ENCODE data around the gene HDAC2. TPM values are rescaled to one million over a fixed set of nuclear protein-coding genes. Genes with fewer than 3 reads are reported as not detected.
A peak's percentile ranks its signal among the peaks of the same experiment; 100 is the strongest.

Gene HDAC2
- total and polyA plus RNA-seq, 9 donors: 64.5 to 180 (median 148) TPM

DNA sequence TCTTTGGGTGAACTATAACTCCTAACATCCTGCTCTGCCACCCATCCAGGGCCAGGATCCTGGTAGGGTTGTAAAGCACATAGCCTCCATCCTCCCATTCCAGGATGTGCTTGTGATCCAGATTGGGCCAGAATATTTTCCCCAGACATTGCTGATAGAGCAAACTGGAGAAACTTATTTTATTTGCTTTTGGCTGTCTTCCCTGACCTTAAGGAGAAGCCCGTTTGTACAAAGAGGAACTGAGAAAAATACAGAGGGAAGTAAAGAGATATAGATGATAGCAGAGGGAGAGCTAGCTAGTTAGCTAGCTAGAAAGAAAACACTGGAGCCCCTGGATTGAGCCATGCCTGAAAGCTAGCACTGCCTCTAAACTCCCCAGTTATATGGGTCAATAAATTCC lies 9.0 kb upstream of the HDAC2 start:
- peak; percentile 73 for DNase-seq
- 0% methylated on average over 1 of the region's 1 CpG for WGBS (ENCODE audit: insufficient coverage)

DNA sequence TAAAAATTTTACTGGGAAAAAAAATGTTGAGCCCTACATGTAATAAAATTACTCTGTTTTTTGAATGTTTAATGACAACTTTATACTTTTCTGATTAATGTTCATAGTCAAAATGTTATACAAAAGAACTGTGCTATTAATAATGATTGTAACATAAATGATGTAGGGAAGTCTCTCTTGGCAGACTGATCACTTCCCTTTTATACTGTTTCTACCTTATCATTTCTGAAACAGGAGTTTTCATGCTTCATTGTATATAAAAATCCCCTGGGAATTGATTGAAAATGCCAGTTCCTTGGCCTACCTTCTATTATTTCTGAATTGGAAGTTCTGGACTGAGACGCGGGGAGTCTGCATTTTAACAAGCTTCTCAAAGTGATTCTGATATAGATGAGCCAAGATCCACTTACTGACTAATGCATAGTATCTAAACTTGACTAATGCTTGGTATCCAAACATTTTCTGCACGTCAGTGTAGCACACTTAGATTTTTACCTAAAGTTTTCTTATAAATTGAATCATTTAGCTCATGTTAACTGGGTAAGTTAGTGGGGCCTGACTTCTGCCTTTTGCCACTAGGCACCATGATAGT lies 7.2 kb upstream of the HDAC2 start:
- H3K27ac ChIP-seq (ENCODE audit: low read length): no peak overlapping the region

More for the DNA sequence above, 9.0 kb upstream of the HDAC2 start:
- Histone ChIP-seq H3K4me3 (ENCODE audit: low read length) (no peak overlapping the region), H3K4me1 (ENCODE audit: control insufficient read depth, insufficient read depth, low read length) (no peaks in the 10 kb centered on the region), H3K36me3 (ENCODE audit: control insufficient read depth, insufficient read depth, low read length) (no peaks in the 10 kb centered on the region), H3K27ac (ENCODE audit: low read length) (no peak overlapping the region), H3K9me3 (replicated peaks; ENCODE audit: control insufficient read depth, low read depth, low read length) (no peaks in the 10 kb centered on the region), H3K27me3 (ENCODE audit: control insufficient read depth, insufficient read depth, low read length) (no peaks in the 10 kb centered on the region)

GRCh38 chr6:113976806-113977205 lies 5.9 kb upstream of the HDAC2 start:
- no peak overlapping the region for H3K4me3 ChIP-seq (ENCODE audit: low read length)
- DNase-seq: no peak
- no peaks in the 10 kb centered on the region for H3K27me3 ChIP-seq (ENCODE audit: control insufficient read depth, insufficient read depth, low read length)
- WGBS (ENCODE audit: insufficient coverage): 83% methylated on average over 1 of the region's 2 CpGs
- peaks cover 2% of the 10 kb centered on the region for H3K4me1 ChIP-seq (ENCODE audit: control insufficient read depth, insufficient read depth, low read length)
- H3K27ac ChIP-seq (ENCODE audit: low read length): no peak overlapping the region
- H3K36me3 ChIP-seq (ENCODE audit: control insufficient read depth, insufficient read depth, low read length): no peaks in the 10 kb centered on the region
- H3K9me3 ChIP-seq (replicated peaks; ENCODE audit: control insufficient read depth, low read depth, low read length): no peaks in the 10 kb centered on the region

More for the DNA sequence above, 7.2 kb upstream of the HDAC2 start:
- H3K9me3 ChIP-seq (replicated peaks; ENCODE audit: control insufficient read depth, low read depth, low read length): no peaks in the 10 kb centered on the region
- DNase-seq: no peak
- H3K4me3 ChIP-seq (ENCODE audit: low read length): no peak overlapping the region
- H3K4me1 ChIP-seq (ENCODE audit: control insufficient read depth, insufficient read depth, low read length): no peaks in the 10 kb centered on the region
- no peaks in the 10 kb centered on the region for H3K27me3 ChIP-seq (ENCODE audit: control insufficient read depth, insufficient read depth, low read length)
- no CpG with 5 or more reads among the region's 3 CpGs for WGBS (ENCODE audit: insufficient coverage)
- H3K36me3 ChIP-seq (ENCODE audit: control insufficient read depth, insufficient read depth, low read length): no peaks in the 10 kb centered on the region

- WGBS (ENCODE audit: insufficient coverage): no CpG with 5 or more reads among the region's 2 CpGs
- peak overlapping the region; percentile 92 for H3K4me3 ChIP-seq (ENCODE audit: low read length)
- DNase-seq: peak; percentile 37
- no peaks in the 10 kb centered on the region for H3K9me3 ChIP-seq (replicated peaks; ENCODE audit: control insufficient read depth, low read depth, low read length)
- H3K4me1 ChIP-seq (ENCODE audit: control insufficient read depth, insufficient read depth, low read length): peaks cover 10% of the 10 kb centered on the region
- H3K27me3 ChIP-seq (ENCODE audit: control insufficient read depth, insufficient read depth, low read length): no peaks in the 10 kb centered on the region
- peak overlapping the region; percentile 52 for H3K27ac ChIP-seq (ENCODE audit: low read length)
- no peaks in the 10 kb centered on the region for H3K36me3 ChIP-seq (ENCODE audit: control insufficient read depth, insufficient read depth, low read length)
These were observed 793 bp upstream of the HDAC2 start for GRCh38 chr6:113971741-113972140.

DNA sequence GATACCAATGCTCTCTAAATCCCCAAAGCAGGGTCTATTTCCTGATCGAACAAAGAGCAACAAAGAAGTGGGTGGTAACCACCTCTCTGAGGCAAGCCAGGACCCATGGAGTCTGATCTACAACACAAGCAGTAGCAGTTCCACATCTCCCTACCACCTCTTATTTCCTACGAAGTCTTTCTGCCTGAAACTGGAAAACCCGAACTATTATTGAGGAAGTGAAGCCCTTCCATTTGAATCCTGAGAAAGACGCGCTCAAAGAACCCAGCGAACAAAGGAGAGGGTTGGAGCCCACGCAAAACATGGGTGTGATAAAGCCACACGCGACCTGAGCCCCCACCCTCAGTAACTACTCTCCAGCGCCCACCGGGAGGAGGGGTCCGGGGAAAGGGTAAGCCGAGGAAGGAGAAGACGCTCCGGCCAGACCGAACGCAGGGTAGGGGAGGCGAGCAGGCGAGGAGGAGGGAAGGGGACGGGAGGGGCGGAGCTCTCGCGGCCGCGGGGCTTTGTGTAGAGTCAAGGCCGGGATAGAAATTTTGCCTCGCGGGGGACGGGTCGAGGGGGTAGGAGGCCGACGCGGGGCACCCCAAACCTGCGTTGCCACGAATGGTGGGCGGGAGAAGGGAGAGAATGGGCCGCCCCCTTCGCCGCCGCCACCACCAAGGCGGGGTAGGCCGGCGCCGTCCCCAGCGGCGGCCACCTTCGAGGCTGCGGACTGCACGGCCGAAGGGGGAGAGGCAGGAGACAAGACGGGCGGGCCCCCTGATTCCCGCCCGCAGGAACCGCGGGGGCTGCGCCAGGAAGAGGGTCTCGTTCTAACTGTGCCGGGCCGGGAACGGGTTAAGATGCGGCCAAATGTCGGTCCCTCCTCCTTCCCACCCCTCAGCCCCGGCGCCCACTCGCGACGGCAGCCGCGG lies 802 bp downstream of the HDAC2 start:
- under 1% methylated on average over 44 of the region's 70 CpGs for WGBS (ENCODE audit: insufficient coverage)
- no peaks in the 10 kb centered on the region for H3K27me3 ChIP-seq (ENCODE audit: control insufficient read depth, insufficient read depth, low read length)

GRCh38 chr6:113968472-113968871 lies 2.5 kb downstream of the HDAC2 start:
- H3K4me1 ChIP-seq (ENCODE audit: control insufficient read depth, insufficient read depth, low read length): peaks cover 10% of the 10 kb centered on the region
- no peak overlapping the region for H3K27ac ChIP-seq (ENCODE audit: low read length)
- H3K27me3 ChIP-seq (ENCODE audit: control insufficient read depth, insufficient read depth, low read length): no peaks in the 10 kb centered on the region
- no peaks in the 10 kb centered on the region for H3K9me3 ChIP-seq (replicated peaks; ENCODE audit: control insufficient read depth, low read depth, low read length)
- 38% methylated on average over 5 of the region's 6 CpGs for WGBS (ENCODE audit: insufficient coverage)
- no peak overlapping the region for H3K4me3 ChIP-seq (ENCODE audit: low read length)
- H3K36me3 ChIP-seq (ENCODE audit: control insufficient read depth, insufficient read depth, low read length): no peaks in the 10 kb centered on the region
- peak; percentile 28 for DNase-seq

More for the DNA sequence above, 802 bp downstream of the HDAC2 start:
- peak overlapping the region; percentile 96 for H3K27ac ChIP-seq (ENCODE audit: low read length)
- peaks cover 10% of the 10 kb centered on the region for H3K4me1 ChIP-seq (ENCODE audit: control insufficient read depth, insufficient read depth, low read length)
- no peaks in the 10 kb centered on the region for H3K36me3 ChIP-seq (ENCODE audit: control insufficient read depth, insufficient read depth, low read length)
- DNase-seq: peak; percentile 85
- peak overlapping the region; percentile 92 for H3K4me3 ChIP-seq (ENCODE audit: low read length)
- H3K9me3 ChIP-seq (replicated peaks; ENCODE audit: control insufficient read depth, low read depth, low read length): no peaks in the 10 kb centered on the region

DNA sequence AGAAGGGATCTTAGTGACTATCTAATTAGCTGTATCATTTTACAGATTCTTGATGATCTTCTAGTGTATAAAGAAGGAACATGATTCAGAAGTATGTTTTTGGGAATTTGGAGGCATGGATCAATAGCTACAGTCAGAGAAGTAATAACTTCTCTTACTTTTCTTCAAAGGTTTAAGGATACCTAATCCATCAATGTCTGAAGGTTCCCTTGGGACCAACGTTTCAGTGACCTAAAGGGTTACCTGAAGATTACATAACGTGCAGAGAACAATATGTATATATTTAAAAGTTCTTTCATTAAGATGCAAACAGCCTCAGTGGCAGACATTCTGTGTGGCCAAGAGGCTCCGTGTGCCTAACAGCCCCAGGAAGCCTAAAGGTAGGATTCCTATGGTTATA lies 3.2 kb downstream of the HDAC2 start:
- H3K4me3 ChIP-seq (ENCODE audit: low read length): no peak overlapping the region
- H3K27me3 ChIP-seq (ENCODE audit: control insufficient read depth, insufficient read depth, low read length): no peaks in the 10 kb centered on the region
- H3K4me1 ChIP-seq (ENCODE audit: control insufficient read depth, insufficient read depth, low read length): peaks cover 10% of the 10 kb centered on the region
- WGBS (ENCODE audit: insufficient coverage): no CpG with 5 or more reads among the region's 3 CpGs
- H3K9me3 ChIP-seq (replicated peaks; ENCODE audit: control insufficient read depth, low read depth, low read length): no peaks in the 10 kb centered on the region
- DNase-seq: no peak
- no peak overlapping the region for H3K27ac ChIP-seq (ENCODE audit: low read length)
- H3K36me3 ChIP-seq (ENCODE audit: control insufficient read depth, insufficient read depth, low read length): no peaks in the 10 kb centered on the region

GRCh38 chr6:113960795-113961194 lies 10.2 kb downstream of the HDAC2 start:
- no peaks in the 10 kb centered on the region for H3K9me3 ChIP-seq (replicated peaks; ENCODE audit: control insufficient read depth, low read depth, low read length)
- H3K27me3 ChIP-seq (ENCODE audit: control insufficient read depth, insufficient read depth, low read length): no peaks in the 10 kb centered on the region
- no peaks in the 10 kb centered on the region for H3K36me3 ChIP-seq (ENCODE audit: control insufficient read depth, insufficient read depth, low read length)
- no peak overlapping the region for H3K27ac ChIP-seq (ENCODE audit: low read length)
- DNase-seq: no peak
- no CpG with 5 or more reads among the region's 2 CpGs for WGBS (ENCODE audit: insufficient coverage)
- H3K4me1 ChIP-seq (ENCODE audit: control insufficient read depth, insufficient read depth, low read length): no peaks in the 10 kb centered on the region
- no peak overlapping the region for H3K4me3 ChIP-seq (ENCODE audit: low read length)

- DNase-seq: no peak
- no peaks in the 10 kb centered on the region for H3K9me3 ChIP-seq (replicated peaks; ENCODE audit: control insufficient read depth, low read depth, low read length)
- peaks cover 3% of the 10 kb centered on the region for H3K36me3 ChIP-seq (ENCODE audit: control insufficient read depth, insufficient read depth, low read length)
- no peaks in the 10 kb centered on the region for H3K4me1 ChIP-seq (ENCODE audit: control insufficient read depth, insufficient read depth, low read length)
- WGBS (ENCODE audit: insufficient coverage): no CpG with 5 or more reads among the region's 1 CpG
- H3K4me3 ChIP-seq (ENCODE audit: low read length): no peak overlapping the region
- no peak overlapping the region for H3K27ac ChIP-seq (ENCODE audit: low read length)
- H3K27me3 ChIP-seq (ENCODE audit: control insufficient read depth, insufficient read depth, low read length): no peaks in the 10 kb centered on the region
These were observed 11.7 kb downstream of the HDAC2 start for GRCh38 chr6:113959235-113959634.

DNA sequence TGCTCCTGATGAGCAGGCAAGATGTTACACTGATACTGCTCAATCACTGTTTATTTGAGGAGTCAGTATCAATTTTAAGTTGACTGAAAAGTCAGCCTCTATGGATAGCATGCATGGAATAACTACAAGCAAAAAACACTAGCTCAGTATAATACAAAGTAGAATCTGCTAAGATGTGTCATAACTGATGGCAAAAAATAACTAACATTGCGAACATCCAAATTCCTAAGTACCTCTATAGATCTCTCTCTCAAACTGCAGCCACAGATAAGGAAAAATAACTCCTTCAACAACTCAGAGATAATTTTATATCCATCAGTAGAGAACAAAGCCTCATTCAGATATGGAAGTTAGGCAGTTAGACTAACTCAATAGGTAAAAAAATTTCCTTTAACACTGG lies 16.3 kb downstream of the HDAC2 start:
- no CpG with 5 or more reads among the region's 1 CpG for WGBS (ENCODE audit: insufficient coverage)
- DNase-seq: no peak
- Histone ChIP-seq H3K36me3 (ENCODE audit: control insufficient read depth, insufficient read depth, low read length) (peaks cover 21% of the 10 kb centered on the region), H3K9me3 (replicated peaks; ENCODE audit: control insufficient read depth, low read depth, low read length) (no peaks in the 10 kb centered on the region), H3K27me3 (ENCODE audit: control insufficient read depth, insufficient read depth, low read length) (no peaks in the 10 kb centered on the region), H3K4me3 (ENCODE audit: low read length) (no peak overlapping the region), H3K4me1 (ENCODE audit: control insufficient read depth, insufficient read depth, low read length) (no peaks in the 10 kb centered on the region), H3K27ac (ENCODE audit: low read length) (no peak overlapping the region)

All from muscle of leg (tissue), 11 donors.